H1 (cell line): Measurements from ENCODE around the gene ACTR6. TPM values are rescaled to one million over a fixed set of nuclear protein-coding genes. Genes with fewer than 3 reads are reported as not detected.

Experiments used
- CTCF ChIA-PET: fragments of 300-600 bp; sonication (Branson Sonifier 250); formaldehyde crosslinking; loops from one replicate; lab custom pipeline; 2021; ENCODE audit not compliant: partially characterized antibody; lab: Charles Lee
- POLR2A ChIA-PET: fragments of 300-600 bp; sonication (Branson Sonifier 250); formaldehyde crosslinking; loops from one replicate; lab custom pipeline; 2021; ENCODE audit warnings: inconsistent platforms; ENCODE audit not compliant: partially characterized antibody; lab: Charles Lee
- DNase-seq, 2 experiments: peaks; one replicate each; pipeline versions ENCODE4 v3.0.0 to v3.0.0-alpha.2; 2010 to 2022; ENCODE audit warnings: low spot score in 2 of 2, low read depth in 1 of 2, mixed read lengths in 1 of 2
- FAIRE-seq: peaks from 2 replicates; lab custom pipeline; 2011; peaks lifted over from hg19 to GRCh38; lab: Jason Lieb, UNC
- H2AFZ ChIP-seq: 2 replicates; pipeline ENCODE4 v1.8.1; 2012; ENCODE audit warnings: low read length, inconsistent platforms
- H2AK5ac ChIP-seq: 2 replicates; pipeline ENCODE4 v1.6.1; 2013; ENCODE audit warnings: low read depth, low read length
- H2BK120ac ChIP-seq: replicated peaks from 2 replicates; pipeline ENCODE3; 2013; ENCODE audit warnings: low read depth, low read length, inconsistent platforms
- H2BK12ac ChIP-seq: 2 replicates; pipeline ENCODE4 v1.6.1; 2013; ENCODE audit warnings: low read depth, low read length
- H2BK15ac ChIP-seq: 2 replicates; pipeline ENCODE4 v1.6.1; 2013; ENCODE audit warnings: low read length
- H2BK20ac ChIP-seq: 2 replicates; pipeline ENCODE4 v1.6.1; 2013; ENCODE audit warnings: low read length
- H2BK5ac ChIP-seq: 2 replicates; pipeline ENCODE4 v1.6.1; 2013; ENCODE audit warnings: low read depth, low read length
- H3K14ac ChIP-seq: 2 replicates; pipeline ENCODE4 v1.6.1; 2013; ENCODE audit warnings: inconsistent platforms; ENCODE audit not compliant: insufficient read length
- H3K18ac ChIP-seq: 2 replicates; pipeline ENCODE4 v1.6.1; 2013; ENCODE audit warnings: low read length; ENCODE audit errors: extremely low read depth
- H3K23ac ChIP-seq: 2 replicates; pipeline ENCODE4 v1.6.1; 2013; ENCODE audit warnings: inconsistent platforms; ENCODE audit not compliant: insufficient read length
- H3K23me2 ChIP-seq: 2 replicates; pipeline ENCODE4 v1.6.1; 2013; ENCODE audit warnings: low read depth, low read length
- H3K27ac ChIP-seq: 2 replicates; pipeline ENCODE4 v1.6.1; 2011; ENCODE audit warnings: low read depth, low read length, inconsistent platforms
- H3K27me3 ChIP-seq, 4 experiments: replicated peaks in 1 of 4; 1 replicate in 1 of 4; 2 replicates in 3 of 4; pipeline versions ENCODE4 v1.6.1 to v1.8.1; 2011 to 2013; ENCODE audit warnings: low read length in 3 of 4, mild to moderate bottlenecking in 3 of 4, inconsistent platforms in 2 of 4, mixed read lengths in 2 of 4, moderate library complexity in 1 of 4; ENCODE audit not compliant: control insufficient read depth in 3 of 4, insufficient read depth in 3 of 4; ENCODE audit errors: extremely low read depth in 1 of 4
- H3K36me3 ChIP-seq, 4 experiments: 2 replicates each; pipeline versions ENCODE4 v1.6.1 to v1.8.1; 2011 to 2013; ENCODE audit warnings: mild to moderate bottlenecking in 4 of 4, low read length in 3 of 4, moderate library complexity in 2 of 4, control low read depth in 1 of 4, inconsistent platforms in 1 of 4; ENCODE audit not compliant: insufficient read depth in 4 of 4, control insufficient read depth in 2 of 4
- H3K4ac ChIP-seq: replicated peaks from 2 replicates; pipeline ENCODE3; 2013; ENCODE audit warnings: low read length, low read depth, mixed read lengths, inconsistent platforms; ENCODE audit not compliant: insufficient read length
- H3K4me1 ChIP-seq, 4 experiments: replicated peaks in 1 of 4; 1 replicate in 1 of 4; 2 replicates in 3 of 4; pipeline versions ENCODE4 v1.6.1 to v1.8.1; 2011 to 2013; ENCODE audit warnings: low read length in 3 of 4, inconsistent platforms in 2 of 4, mixed read lengths in 1 of 4; ENCODE audit not compliant: insufficient read depth in 4 of 4, control insufficient read depth in 3 of 4
- H3K4me2 ChIP-seq, 2 experiments: 2 replicates each; pipeline versions ENCODE4 v1.6.1 to v1.8.1; 2011 to 2013; ENCODE audit warnings: low read depth in 2 of 2, low read length in 2 of 2, control low read depth in 1 of 2, inconsistent platforms in 1 of 2, mild to moderate bottlenecking in 1 of 2; ENCODE audit not compliant: insufficient read depth in 1 of 2
- H3K4me3 ChIP-seq, 4 experiments: fragments of 200-600, 300-600 bp in 1 of 4; sonication (generic), shearing (Covaris generic), sonication (Bioruptor Twin) in 1 of 4; 2 replicates each; pipeline versions ENCODE4 v1.5.1 to v1.8.1; 2011 to 2016; ENCODE audit warnings: low read length in 4 of 4, low read depth in 3 of 4, control low read depth in 2 of 4, inconsistent platforms in 2 of 4, mild to moderate bottlenecking in 2 of 4, mixed read lengths in 1 of 4, moderate library complexity in 1 of 4; ENCODE audit not compliant: insufficient read depth in 2 of 4; ENCODE audit errors: extremely low read depth in 1 of 4
- H3K56ac ChIP-seq: replicated peaks from 2 replicates; pipeline ENCODE3; 2013; ENCODE audit warnings: low read depth, mild to moderate bottlenecking, mixed read lengths, low read length, inconsistent platforms; ENCODE audit not compliant: insufficient read length
- H3K79me1 ChIP-seq: 2 replicates; pipeline ENCODE4 v1.6.1; 2013; ENCODE audit warnings: low read depth, low read length, control low read depth
- H3K79me2 ChIP-seq, 2 experiments: 2 replicates each; pipeline versions ENCODE4 v1.6.1 to v1.8.1; 2012 to 2013; ENCODE audit warnings: low read length in 2 of 2, mild to moderate bottlenecking in 2 of 2, inconsistent platforms in 1 of 2; ENCODE audit not compliant: insufficient read depth in 2 of 2, control insufficient read depth in 1 of 2
- H3K9ac ChIP-seq, 4 experiments: replicated peaks in 1 of 4; 1 replicate in 1 of 4; 2 replicates in 3 of 4; pipeline versions ENCODE4 v1.6.1 to v1.8.1; 2011 to 2013; ENCODE audit warnings: low read depth in 3 of 4, low read length in 3 of 4, control low read depth in 2 of 4, mild to moderate bottlenecking in 2 of 4, moderate library complexity in 2 of 4, inconsistent platforms in 1 of 4; ENCODE audit errors: extremely low read depth in 1 of 4
- H3K9me3 ChIP-seq, 2 experiments: 2 replicates each; pipeline versions ENCODE4 v1.6.1 to v1.8.1; 2012 to 2013; ENCODE audit warnings: mild to moderate bottlenecking in 2 of 2, moderate library complexity in 2 of 2, control low read depth in 1 of 2, inconsistent platforms in 1 of 2, low read depth in 1 of 2, low read length in 1 of 2, mixed read lengths in 1 of 2; ENCODE audit not compliant: insufficient read depth in 2 of 2
- H4K20me1 ChIP-seq, 2 experiments: replicated peaks in 1 of 2; 2 replicates each; pipeline versions ENCODE3 to v1.8.1; 2011 to 2013; ENCODE audit warnings: inconsistent platforms in 2 of 2, low read length in 2 of 2, mild to moderate bottlenecking in 1 of 2; ENCODE audit not compliant: insufficient read depth in 2 of 2, control insufficient read depth in 1 of 2
- H4K5ac ChIP-seq: 2 replicates; pipeline ENCODE4 v1.6.1; 2013; ENCODE audit warnings: low read length, low read depth, mixed read lengths, inconsistent platforms; ENCODE audit not compliant: insufficient read length
- H4K8ac ChIP-seq: 2 replicates; pipeline ENCODE4 v1.8.0; 2013; ENCODE audit warnings: mild to moderate bottlenecking, moderate library complexity, low read length, inconsistent platforms; ENCODE audit not compliant: insufficient read depth; ENCODE audit errors: extremely low read depth
- H4K91ac ChIP-seq: replicated peaks from 2 replicates; pipeline ENCODE3; 2013; ENCODE audit warnings: low read length, mixed read lengths, inconsistent platforms; ENCODE audit not compliant: insufficient read length
- BACH1 ChIP-seq: IDR thresholded peaks from 2 replicates; pipeline ENCODE4 v1.6.1; 2012; ENCODE audit warnings: low read length, improper control_type of control experiment
- WGBS, 2 experiments: shearing (Covaris generic) in 1 of 2; methylation state at CpG; one replicate each; pipeline versions ENCODE4 v1.1.6 to v1.1.7; 2013 to 2015; ENCODE audit warnings: low lambda C conversion rate in 2 of 2, mixed read lengths in 2 of 2, inconsistent platforms in 1 of 2, low coverage in 1 of 2, missing lambda C conversion rate in 1 of 2; ENCODE audit not compliant: insufficient replicate concordance in 2 of 2, insufficient coverage in 1 of 2, insufficient read length in 1 of 2; ENCODE audit errors: extremely low coverage in 1 of 2, missing lambda C conversion rate in 1 of 2; 5-methylcytosine and 5-hydroxymethylcytosine counted together
- polyA plus RNA-seq, 7 experiments: library from polyadenylated mRNA; depleted of rRNA in 3 of 7; stranded (reverse) in 5 of 7; unstranded in 2 of 7; fragments of >200 nt in 5 of 7; fragments of 200-250 nt in 2 of 7; gene quantifications; 1 replicate in 5 of 7; 2 replicates in 1 of 7; 4 replicates in 1 of 7; pipeline versions ENCODE4 v1.2.1 to v1.2.3, GENCODE V29; 2011 to 2013; ENCODE audit warnings: missing spikeins in 2 of 7, mixed read lengths in 2 of 7
- total RNA-seq: library from RNA; stranded (reverse); fragmentation: NEBNext Ultra II Directional; extraction: Animal tissue kit (Norgen Biotek cat#: 25700); gene quantifications from 2 replicates; pipeline ENCODE4 v1.2.1, GENCODE V29; 2021

Gene ACTR6
- total and polyA plus RNA-seq, 2 of the 8 experiments (the other 6 are each of a cell fraction or from before 2014, with no cell fraction given), result 10.2 to 36.8 TPM

DNA sequence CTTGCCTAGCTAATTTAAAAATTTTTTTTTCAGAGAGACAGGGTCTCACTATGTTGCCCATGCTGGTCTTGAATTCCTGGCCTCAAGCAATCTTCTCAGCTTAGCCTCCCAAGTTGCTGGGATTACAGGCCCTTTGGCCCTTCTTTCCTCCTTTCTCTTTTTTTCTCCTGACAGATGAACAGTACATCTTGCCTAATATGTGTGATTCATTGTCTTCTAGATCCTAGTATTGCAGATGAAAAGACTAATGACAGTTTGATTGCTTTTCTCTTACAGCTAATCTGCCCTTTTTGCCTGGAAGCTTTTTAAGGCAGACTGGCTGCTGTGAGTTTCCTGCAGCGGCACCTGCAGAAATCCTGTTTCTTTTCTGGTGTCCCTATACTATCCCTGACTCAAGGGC is 54.3 kb downstream of the ACTR6 start:
- POLR2A ChIA-PET, result interaction anchor here (1.0 to 2.9 kb wide), 2 partner anchors 10 to 12 kb away, joined by 3 to 10 read pairs; partner anchors contain the start of genes DEPDC4 and SCYL2
- CTCF ChIA-PET, result interaction anchor here (1.1 to 1.8 kb wide), 2 partner anchors 9 to 66 kb away, joined by 4 to 7 read pairs; no protein-coding TSS in a partner anchor
- H2AFZ ChIP-seq, result no peak overlapping the region
- FAIRE-seq (no peak), DNase-seq (no peak)
- no peak overlapping the region for H3K27ac ChIP-seq
- H4K91ac ChIP-seq, result no peak overlapping the region
- no peaks in the 10 kb centered on the region for H3K9me3 ChIP-seq
- H3K4me3 ChIP-seq, result no peak overlapping the region
- H3K4me2 ChIP-seq, result no peak overlapping the region
- no peak overlapping the region for H3K23ac ChIP-seq
- H2BK20ac ChIP-seq, result no peak overlapping the region
- H4K8ac ChIP-seq, result no peak overlapping the region
- no peak overlapping the region for H3K14ac ChIP-seq
- H3K56ac ChIP-seq, result no peak overlapping the region
- no peak overlapping the region for H2BK12ac ChIP-seq
- no peaks in the 10 kb centered on the region for H3K23me2 ChIP-seq
- no peaks in the 10 kb centered on the region for H3K79me2 ChIP-seq
- no peaks in the 10 kb centered on the region for H3K79me1 ChIP-seq
- H3K36me3 ChIP-seq, result no peaks in the 10 kb centered on the region; a peak in 2 of 8 replicates
- H4K5ac ChIP-seq, result no peak overlapping the region
- TF ChIP-seq BACH1, result no peak
- no peak overlapping the region for H2BK15ac ChIP-seq
- H4K20me1 ChIP-seq, result no peaks in the 10 kb centered on the region
- H2AK5ac ChIP-seq, result no peak overlapping the region
- H2BK120ac ChIP-seq, result no peak overlapping the region
- no peak overlapping the region for H3K9ac ChIP-seq
- H3K27me3 ChIP-seq, result no peaks in the 10 kb centered on the region
- no peak overlapping the region for H2BK5ac ChIP-seq
- 100% methylated on average over 1 of the region's 1 CpG; no CpG with 5 or more reads in 1 of the 2 experiments for WGBS, 2 experiments
- H3K18ac ChIP-seq, result no peak overlapping the region
- no peak overlapping the region for H3K4ac ChIP-seq
- H3K4me1 ChIP-seq, result no peaks in the 10 kb centered on the region
